DMS 273 treated with DMSO at 0.1 percent for 48 hours (cell line): ENCODE data around the gene IL37.

Experiments
- DNase-seq: peaks from one replicate; lab custom pipeline; 2025; lab: John Stamatoyannopoulos, UW

IL37 gene

GRCh38 chr2:112910865-112911264, at the start of gene IL37:
Gene IL37, plus strand, starts transcription at chr2:112911165. Its CDS starts 1,848 bp downstream, at chr2:112913013.
- DNase-seq: no peak

- DNase-seq: no peak
Observed at GRCh38 chr2:112864072-112864471, 46.9 kb upstream of the IL37 start.

- no peak for DNase-seq
Observed at GRCh38 chr2:112866128-112866835, 44.7 kb upstream of the IL37 start.

GRCh38 chr2:112867701-112868631, 43.0 kb upstream of the IL37 start:
- DNase-seq: no peak

- DNase-seq: peak; percentile 58
Observed at GRCh38 chr2:112869258-112869842, 41.6 kb upstream of the IL37 start.

GRCh38 chr2:112870841-112871835, 39.8 kb upstream of the IL37 start:
- DNase-seq: no peak

- no peak for DNase-seq
Observed at GRCh38 chr2:112876257-112876970, 34.6 kb upstream of the IL37 start.

- DNase-seq: no peak
Observed at GRCh38 chr2:112876971-112877361, 34.0 kb upstream of the IL37 start.

GRCh38 chr2:112877423-112877822, 33.5 kb upstream of the IL37 start:
- DNase-seq: no peak

GRCh38 chr2:112879491-112880041, 31.4 kb upstream of the IL37 start:
- no peak for DNase-seq

- no peak for DNase-seq
Observed at GRCh38 chr2:112880091-112880531, 30.9 kb upstream of the IL37 start.

- DNase-seq: no peak
Observed at GRCh38 chr2:112880696-112881095, 30.3 kb upstream of the IL37 start.

GRCh38 chr2:112881217-112881985, 29.6 kb upstream of the IL37 start:
- peak; percentile 20 for DNase-seq

GRCh38 chr2:112883669-112884068, 27.3 kb upstream of the IL37 start:
- no peak for DNase-seq

- DNase-seq: no peak
Observed at GRCh38 chr2:112884869-112885505, 26.0 kb upstream of the IL37 start.

- no peak for DNase-seq
Observed at GRCh38 chr2:112885506-112885902, 25.5 kb upstream of the IL37 start.

- DNase-seq: no peak
Observed at GRCh38 chr2:112886291-112886690, 24.7 kb upstream of the IL37 start.

GRCh38 chr2:112887964-112888749, 22.8 kb upstream of the IL37 start:
- no peak for DNase-seq
